ENCODE measurements around the gene ZNF836. TPM values are rescaled to one million over a fixed set of nuclear protein-coding genes. Genes with fewer than 3 reads are reported as not detected.

ZNF836 gene
- total RNA-seq, 3 donors from 2014 or later (not counting 1 experiment from before 2014, with no cell fraction given), result 27.9 to 40.2 (median 28.0) TPM

Other genes starting within 250 kb of the ZNF836 start
- 1 to 10 TPM; 1.8 to 3.9 (median 2.5) TPM for gene ZNF613, start 244.1 kb downstream of the ZNF836 start, total RNA-seq
- gene ZNF350, start 184.8 kb downstream of the ZNF836 start, total RNA-seq, result 10 to 100 TPM; 32.3 to 46.9 (median 36.6) TPM
- gene ZNF615, start 163.4 kb downstream of the ZNF836 start, total RNA-seq, result 10 to 100 TPM; 15.4 to 26.3 (median 19.9) TPM
- 1 to 10 TPM; 4.3 to 9.2 (median 5.7) TPM for gene ZNF614, start 143.2 kb downstream of the ZNF836 start, total RNA-seq
- 10 to 100 TPM; 19.7 to 33.7 (median 32.4) TPM for gene ZNF432, start 122.8 kb downstream of the ZNF836 start, total RNA-seq
- 10 to 100 TPM; 32.4 to 47.7 (median 47.4) TPM for gene ZNF841, start 75.9 kb downstream of the ZNF836 start, total RNA-seq
- gene ZNF616, start 31.7 kb downstream of the ZNF836 start, total RNA-seq, result 1 to 10 TPM; 3.8 to 7.1 (median 4.8) TPM
- 100 to 1,000 TPM; 221 to 256 (median 232) TPM for gene PPP2R1A, start 18.4 kb upstream of the ZNF836 start, total RNA-seq
- 10 to 100 TPM; 29.4 to 36.9 (median 32.9) TPM for gene ZNF766, start 98.0 kb upstream of the ZNF836 start, total RNA-seq
- 1 to 10 TPM; 6.4 to 9.4 (median 7.6) TPM for gene ZNF480, start 125.5 kb upstream of the ZNF836 start, total RNA-seq
- under 1 TPM; 0.68 to 0.86 (median 0.82) TPM for gene ZNF610, start 164.6 kb upstream of the ZNF836 start, total RNA-seq
- gene ZNF880, start 198.3 kb upstream of the ZNF836 start, total RNA-seq, result 10 to 100 TPM; 23.1 to 33.2 (median 31.2) TPM
- gene ZNF528, start 226.2 kb upstream of the ZNF836 start, total RNA-seq, result 10 to 100 TPM; 28.8 to 36.5 (median 36.1) TPM

Measured in natural killer cell (primary cell).